HepG2 (cell line): ENCODE results near the gene CTDSP1. TPM values are rescaled to one million over a fixed set of nuclear protein-coding genes. Genes with fewer than 3 reads are reported as not detected.

Experiments used
- ADNP ChIP-seq: sonication (generic); formaldehyde crosslinking; IDR thresholded peaks from 2 replicates; pipeline ENCODE4 v1.4.0; 2020; ENCODE audit warnings: missing genetic modification reagents
- ATF7 ChIP-seq, 2 experiments: fragments of 450-650 bp in 1 of 2; sonication (generic) in 1 of 2; formaldehyde crosslinking in 1 of 2; IDR thresholded peaks; 2 replicates each; pipeline versions ENCODE4 v1.4.0 to v1.6.1; 2016 to 2020; ENCODE audit warnings: antibody characterized with exemption in 1 of 2, mild to moderate bottlenecking in 1 of 2, missing genetic modification reagents in 1 of 2
- BRCA1 ChIP-seq: sonication (generic); formaldehyde crosslinking; IDR thresholded peaks from 2 replicates; pipeline ENCODE4 v1.4.0; 2020; ENCODE audit warnings: missing genetic modification reagents
- FOXA1 ChIP-seq, 2 experiments: fragments of 450-650 bp in 1 of 2; sonication (generic) in 1 of 2; formaldehyde crosslinking in 1 of 2; IDR thresholded peaks; 2 replicates each; pipeline versions ENCODE4 v1.4.0 to v1.6.1; 2016 to 2020; ENCODE audit warnings: missing genetic modification reagents in 1 of 2
- MATR3 ChIP-seq: sonication (generic); formaldehyde crosslinking; IDR thresholded peaks from 2 replicates; pipeline ENCODE4 v1.4.0; 2020; ENCODE audit warnings: missing genetic modification reagents
- MIER3 ChIP-seq: IDR thresholded peaks from 2 replicates; pipeline ENCODE4 v1.6.1; 2016; ENCODE audit warnings: missing compliant biosample characterization, borderline replicate concordance
- PRDM4 ChIP-seq: sonication (generic); formaldehyde crosslinking; IDR thresholded peaks from 2 replicates; pipeline ENCODE4 v1.9.0; 2021; ENCODE audit warnings: missing genetic modification reagents, borderline replicate concordance
- THYN1 ChIP-seq: sonication (generic); formaldehyde crosslinking; IDR thresholded peaks from 2 replicates; pipeline ENCODE4 v1.8.1; 2023; ENCODE audit warnings: low read depth, mild to moderate bottlenecking, moderate library complexity, missing genetic modification reagents, borderline replicate concordance
- ZNF569 ChIP-seq: sonication (generic); formaldehyde crosslinking; IDR thresholded peaks from 2 replicates; pipeline ENCODE4 v1.5.0; 2020; ENCODE audit warnings: mild to moderate bottlenecking, missing genetic modification reagents, moderate library complexity, borderline replicate concordance
- ZNF879 ChIP-seq: sonication (generic); formaldehyde crosslinking; IDR thresholded peaks from 2 replicates; pipeline ENCODE4 v1.8.1; 2023; ENCODE audit warnings: missing genetic modification reagents
- polyA plus RNA-seq, 8 experiments: library from polyadenylated mRNA; depleted of rRNA in 3 of 8; stranded (reverse) in 7 of 8; unstranded in 1 of 8; fragments of >200 nt; fragmentation: Illumina TruSeq in 4 of 8; extraction: Trizol in 4 of 8; gene quantifications; 2 replicates each; pipeline versions ENCODE4 v1.2.1 to v1.2.3, GENCODE V29; 2011 to 2016; ENCODE audit warnings: low read depth in 4 of 8, missing spikeins in 1 of 8, mixed read lengths in 1 of 8; ENCODE audit not compliant: insufficient read depth in 1 of 8
- total RNA-seq, 5 experiments: library from RNA; depleted of rRNA; stranded (reverse); fragments of >200 nt; fragmentation: Illumina TruSeq; extraction: Trizol; gene quantifications; 2 replicates each; pipeline ENCODE4 v1.2.3, GENCODE V29; 2016; ENCODE audit warnings: low read depth in 1 of 5
- TF ChIP-seq, protein P1 (sequence below): sonication (generic); formaldehyde crosslinking; IDR thresholded peaks from 2 replicates; pipeline ENCODE4 v1.4.0; 2020; ENCODE audit warnings: missing genetic modification reagents
- TF ChIP-seq, protein P2 (sequence below), 2 experiments: fragments of 450-650 bp in 1 of 2; sonication (generic) in 1 of 2; formaldehyde crosslinking in 1 of 2; IDR thresholded peaks; 2 replicates each; pipeline versions ENCODE4 v1.6.1 to v1.8.0; 2016 to 2022; ENCODE audit warnings: antibody characterized with exemption in 1 of 2, mild to moderate bottlenecking in 1 of 2, missing genetic modification reagents in 1 of 2
- TF ChIP-seq, protein P3 (sequence below): sonication (generic); formaldehyde crosslinking; IDR thresholded peaks from 2 replicates; pipeline ENCODE4 v1.4.0; 2020; ENCODE audit warnings: missing genetic modification reagents, low read depth, mild to moderate bottlenecking, borderline replicate concordance

Gene CTDSP1
- total and polyA plus RNA-seq, 2 of the 13 experiments (the other 11 are each of a cell fraction or from before 2014, with no cell fraction given), result 91.0 to 268 TPM

GRCh38 chr2:218399391-218400166, at the start of gene CTDSP1 (continued):
- TF ChIP-seq, protein P1, sequence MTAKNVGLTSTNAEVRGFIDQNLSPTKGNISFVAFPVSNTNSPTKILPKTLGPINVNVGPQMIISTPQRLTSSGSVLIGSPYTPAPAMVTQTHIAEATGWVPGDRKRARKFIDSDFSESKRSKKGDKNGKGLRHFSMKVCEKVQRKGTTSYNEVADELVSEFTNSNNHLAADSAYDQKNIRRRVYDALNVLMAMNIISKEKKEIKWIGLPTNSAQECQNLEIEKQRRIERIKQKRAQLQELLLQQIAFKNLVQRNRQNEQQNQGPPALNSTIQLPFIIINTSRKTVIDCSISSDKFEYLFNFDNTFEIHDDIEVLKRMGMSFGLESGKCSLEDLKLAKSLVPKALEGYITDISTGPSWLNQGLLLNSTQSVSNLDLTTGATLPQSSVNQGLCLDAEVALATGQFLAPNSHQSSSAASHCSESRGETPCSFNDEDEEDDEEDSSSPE (CRISPR knock-in tag), result peak; percentile 87
- TF ChIP-seq ZNF569 (CRISPR knock-in tag), result no peak
- TF ChIP-seq MIER3 (CRISPR knock-in tag), result peak; percentile 27; the same call in 1 of the 2 replicates
- no peak for TF ChIP-seq MATR3 (CRISPR knock-in tag)
- TF ChIP-seq ATF7 (IDR thresholded peaks at IDR 0.05), result no peak
- TF ChIP-seq ATF7 (CRISPR knock-in tag; IDR thresholded peaks at IDR 0.05), result no peak
- 0 out of 2 replicates have a peak, but pooled peaks have one; percentile 19 for TF ChIP-seq BRCA1 (CRISPR knock-in tag)
- TF ChIP-seq, protein P2, sequence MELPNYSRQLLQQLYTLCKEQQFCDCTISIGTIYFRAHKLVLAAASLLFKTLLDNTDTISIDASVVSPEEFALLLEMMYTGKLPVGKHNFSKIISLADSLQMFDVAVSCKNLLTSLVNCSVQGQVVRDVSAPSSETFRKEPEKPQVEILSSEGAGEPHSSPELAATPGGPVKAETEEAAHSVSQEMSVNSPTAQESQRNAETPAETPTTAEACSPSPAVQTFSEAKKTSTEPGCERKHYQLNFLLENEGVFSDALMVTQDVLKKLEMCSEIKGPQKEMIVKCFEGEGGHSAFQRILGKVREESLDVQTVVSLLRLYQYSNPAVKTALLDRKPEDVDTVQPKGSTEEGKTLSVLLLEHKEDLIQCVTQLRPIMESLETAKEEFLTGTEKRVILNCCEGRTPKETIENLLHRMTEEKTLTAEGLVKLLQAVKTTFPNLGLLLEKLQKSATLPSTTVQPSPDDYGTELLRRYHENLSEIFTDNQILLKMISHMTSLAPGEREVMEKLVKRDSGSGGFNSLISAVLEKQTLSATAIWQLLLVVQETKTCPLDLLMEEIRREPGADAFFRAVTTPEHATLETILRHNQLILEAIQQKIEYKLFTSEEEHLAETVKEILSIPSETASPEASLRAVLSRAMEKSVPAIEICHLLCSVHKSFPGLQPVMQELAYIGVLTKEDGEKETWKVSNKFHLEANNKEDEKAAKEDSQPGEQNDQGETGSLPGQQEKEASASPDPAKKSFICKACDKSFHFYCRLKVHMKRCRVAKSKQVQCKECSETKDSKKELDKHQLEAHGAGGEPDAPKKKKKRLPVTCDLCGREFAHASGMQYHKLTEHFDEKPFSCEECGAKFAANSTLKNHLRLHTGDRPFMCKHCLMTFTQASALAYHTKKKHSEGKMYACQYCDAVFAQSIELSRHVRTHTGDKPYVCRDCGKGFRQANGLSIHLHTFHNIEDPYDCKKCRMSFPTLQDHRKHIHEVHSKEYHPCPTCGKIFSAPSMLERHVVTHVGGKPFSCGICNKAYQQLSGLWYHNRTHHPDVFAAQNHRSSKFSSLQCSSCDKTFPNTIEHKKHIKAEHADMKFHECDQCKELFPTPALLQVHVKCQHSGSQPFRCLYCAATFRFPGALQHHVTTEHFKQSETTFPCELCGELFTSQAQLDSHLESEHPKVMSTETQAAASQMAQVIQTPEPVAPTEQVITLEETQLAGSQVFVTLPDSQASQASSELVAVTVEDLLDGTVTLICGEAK (IDR thresholded peaks at IDR 0.05), result no peak
- TF ChIP-seq, protein P2 (CRISPR knock-in tag; IDR thresholded peaks at IDR 0.05), result no peak; the same call in 1 of the 2 replicates
- peak; percentile 100 for TF ChIP-seq PRDM4 (CRISPR knock-in tag)
- TF ChIP-seq ZNF879, result peak; percentile 84; the same call in 1 of the 2 replicates
- TF ChIP-seq THYN1, result no peak
- no peak for TF ChIP-seq FOXA1 (IDR thresholded peaks at IDR 0.05)
- peak; percentile 72 for TF ChIP-seq FOXA1 (CRISPR knock-in tag; IDR thresholded peaks at IDR 0.05)
- TF ChIP-seq, protein P3, sequence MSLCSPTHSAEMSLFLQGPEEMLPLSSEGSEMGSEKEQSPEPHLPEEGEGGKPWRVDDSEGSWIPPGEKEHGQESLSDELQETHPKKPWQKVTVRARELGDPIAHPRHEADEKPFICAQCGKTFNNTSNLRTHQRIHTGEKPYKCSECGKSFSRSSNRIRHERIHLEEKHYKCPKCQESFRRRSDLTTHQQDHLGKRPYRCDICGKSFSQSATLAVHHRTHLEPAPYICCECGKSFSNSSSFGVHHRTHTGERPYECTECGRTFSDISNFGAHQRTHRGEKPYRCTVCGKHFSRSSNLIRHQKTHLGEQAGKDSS (CRISPR knock-in tag), result 0 out of 2 replicates have a peak, but pooled peaks have one; percentile 21
- peak; percentile 66; the same call in 1 of the 2 replicates for TF ChIP-seq ADNP (CRISPR knock-in tag)
